Keratinocyte (primary cell): ENCODE results near the gene TMEM61.

Experiments used
- CTCF ChIP-seq, 3 experiments: IDR thresholded peaks in 1 of 3; conservative IDR thresholded peaks in 1 of 3; optimal IDR thresholded peaks in 1 of 3; 2 replicates in 2 of 3; 3 replicates in 1 of 3; pipeline versions ENCODE3 to v1.5.1; 2011; ENCODE audit warnings: low read length in 3 of 3, mild to moderate bottlenecking in 3 of 3, moderate library complexity in 2 of 3, control low read depth in 1 of 3, inconsistent platforms in 1 of 3; ENCODE audit not compliant: insufficient read depth in 2 of 3; ENCODE audit errors: extremely low read depth in 1 of 3
- EZH2 ChIP-seq: IDR thresholded peaks from one replicate; pipeline ENCODE4 v1.6.1; 2012; ENCODE audit warnings: inconsistent platforms, mild to moderate bottlenecking, low read length, moderate library complexity

GRCh38 chr1:54949053-54949452, 31.4 kb upstream of the TMEM61 start:
- TF ChIP-seq CTCF (optimal IDR thresholded peaks at IDR 0.05 in 1 of 3, IDR thresholded peaks at IDR 0.05 in 1 of 3, conservative IDR thresholded peaks at IDR 0.05 in 1 of 3; ENCODE audit: extremely low read depth in 1 of 3, insufficient read depth in 2 of 3, low read length in 3 of 3) (no peak), EZH2 (no peak)
